Right cardiac atrium (tissue), 5 donors: ENCODE results near the gene SLC25A12. TPM values are rescaled to one million over a fixed set of nuclear protein-coding genes. Genes with fewer than 3 reads are reported as not detected.
A peak's percentile ranks its signal among the peaks of the same experiment; 100 is the strongest.

Source experiments
- ATAC-seq, 2 donors: fragments of 200-7000 bp; cut with Tn5 transposase; one replicate each; pipeline versions ENCODE4 v1.8.0 to v1.9.1; 2020; ENCODE audit warnings: moderate library complexity in 2 of 2, mild to moderate bottlenecking in 1 of 2
- DNase-seq, 3 donors: peaks; one replicate each; pipeline ENCODE4 v3.0.0-alpha.2; 2020
- H3K27ac ChIP-seq: one replicate; pipeline ENCODE4 v1.5.1; 2013; ENCODE audit warnings: mild to moderate bottlenecking, low read length, control low read depth, moderate library complexity
- H3K27me3 ChIP-seq: one replicate; pipeline ENCODE4 v1.6.1; 2013; ENCODE audit not compliant: control insufficient read depth, insufficient read depth
- H3K4me1 ChIP-seq: one replicate; pipeline ENCODE4 v1.6.1; 2013; ENCODE audit warnings: low read length; ENCODE audit not compliant: control insufficient read depth, insufficient read depth
- H3K4me3 ChIP-seq: one replicate; pipeline ENCODE4 v1.5.1; 2013; ENCODE audit warnings: low read length, control low read depth
- H3K9me3 ChIP-seq: one replicate; pipeline ENCODE4 v1.6.1; 2013; ENCODE audit warnings: low read length; ENCODE audit not compliant: control insufficient read depth
- WGBS: extraction: QIAGEN DNeasy Blood & Tissue Kit; methylation state at CpG from one replicate; pipeline ENCODE4 v1.1.7; 2013; 5-methylcytosine and 5-hydroxymethylcytosine counted together
- intact Hi-C, 4 donors: fragments of 100-400 bp; cut with DNase I; formaldehyde crosslinking; loops; one replicate each; pipeline versions ENCODE4 v1.11.0 to v1.14.0; 2022 to 2023
- polyA plus RNA-seq: library from polyadenylated mRNA; stranded (reverse); fragments of 200-250 nt; gene quantifications from one replicate; pipeline ENCODE4 v1.2.3, GENCODE V29; 2013
- total RNA-seq, 4 donors: library from RNA; stranded (reverse); fragmentation: NEBNext Ultra II Directional; extraction: Animal tissue kit (Norgen Biotek cat#: 25700); gene quantifications; one replicate each; pipeline ENCODE4 v1.2.1, GENCODE V29; 2021
- donor health status: healthy with polysubstance abuse.
- donor health status: DM: no; HTN: yes; CAD: no.
- donor health status: DM: no; HTN: no; CAD: no.
- donor health status: DM: no; HTN: yes; CAD: no; lungs with severe emphysema.
- donor health status: DM: yes; HTN: yes; CAD: no.

SLC25A12 gene
- total and polyA plus RNA-seq, 5 donors = 74.2 to 122 (median 99.4) TPM

DNA sequence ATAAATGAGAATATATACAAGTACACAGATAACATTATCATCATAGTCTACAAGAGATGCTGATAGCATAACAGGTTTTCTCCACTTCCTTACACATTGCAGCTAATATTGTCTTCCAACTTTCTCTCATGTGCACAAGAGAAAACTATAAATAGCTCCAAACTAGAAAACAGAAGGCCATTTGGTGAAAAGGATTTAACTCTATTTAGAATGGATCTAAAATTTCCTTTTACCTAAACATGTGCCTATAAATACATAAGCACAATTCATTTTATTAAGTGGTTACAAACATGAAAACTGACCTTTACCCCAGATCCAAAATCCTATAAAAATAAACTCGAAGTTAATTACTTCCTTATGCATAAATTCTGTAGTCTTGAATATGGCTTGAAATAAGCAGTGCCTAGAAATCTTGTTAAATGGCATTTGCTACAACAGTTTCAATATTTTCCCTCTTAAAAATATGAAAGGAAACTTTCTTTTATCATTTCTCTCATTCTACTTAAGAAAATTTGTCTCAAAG lies 41.6 kb downstream of the SLC25A12 start:
- no peak for ATAC-seq
- no peaks in the 10 kb centered on the region for H3K9me3 ChIP-seq
- intact Hi-C loops = no loop called here
- no peaks in the 10 kb centered on the region for H3K4me1 ChIP-seq
- H3K27ac ChIP-seq = no peak overlapping the region
- no peaks in the 10 kb centered on the region for H3K27me3 ChIP-seq
- 0% methylated on average over 1 of the region's 1 CpG for WGBS
- DNase-seq = no peak
- no peak overlapping the region for H3K4me3 ChIP-seq

GRCh38 chr2:171847627-171848026 lies 46.4 kb downstream of the SLC25A12 start:
- ATAC-seq = no peak

DNA sequence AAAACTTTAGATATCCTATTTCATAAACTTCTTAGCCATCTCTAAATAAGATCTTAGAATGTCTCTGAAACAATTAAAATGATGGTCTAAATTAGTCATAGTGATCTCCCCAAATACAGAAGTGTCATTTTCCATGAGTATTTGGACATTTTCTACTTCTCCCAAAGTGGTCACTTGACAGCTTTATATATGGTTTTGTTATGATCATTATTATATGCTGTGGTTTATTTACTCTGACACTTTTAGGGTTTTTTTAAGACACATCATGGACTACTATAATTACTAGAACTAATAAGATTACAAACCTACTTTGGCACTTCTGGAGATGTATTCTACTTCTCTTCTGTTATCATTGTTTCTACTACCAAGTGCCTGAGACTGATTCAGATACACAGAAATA lies 47.1 kb downstream of the SLC25A12 start:
- Histone ChIP-seq H3K9me3 (no peaks in the 10 kb centered on the region), H3K27ac (no peak overlapping the region), H3K27me3 (no peaks in the 10 kb centered on the region), H3K4me1 (no peaks in the 10 kb centered on the region), H3K4me3 (no peak overlapping the region)
- DNase-seq (no peak), ATAC-seq (no peak)
- intact Hi-C loops = no loop called here

More at GRCh38 chr2:171847627-171848026, 46.4 kb downstream of the SLC25A12 start:
- Histone ChIP-seq H3K27ac (no peak overlapping the region), H3K4me3 (no peak overlapping the region), H3K4me1 (no peaks in the 10 kb centered on the region), H3K27me3 (no peaks in the 10 kb centered on the region), H3K9me3 (no peaks in the 10 kb centered on the region)
- 65% methylated on average over 2 of the region's 2 CpGs for WGBS
- intact Hi-C loops = no loop called here
- DNase-seq = no peak

DNA sequence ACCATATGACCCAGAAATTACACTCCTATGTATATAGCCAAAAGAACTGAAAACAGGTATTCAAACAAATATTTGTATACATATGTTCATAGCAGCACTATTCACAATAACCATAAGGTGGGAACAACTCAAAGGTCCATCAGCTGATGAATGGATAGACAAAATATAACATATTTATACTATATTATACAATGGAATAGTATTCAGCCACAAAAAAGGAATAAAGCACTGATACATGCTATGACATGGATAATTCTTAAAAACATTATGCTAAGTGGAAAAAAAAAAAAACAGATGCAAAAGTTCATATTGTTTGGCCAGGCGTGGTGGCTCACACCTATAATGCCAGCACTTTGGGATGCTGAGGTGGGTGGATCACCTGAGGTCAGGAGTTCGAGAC lies 52.0 kb downstream of the SLC25A12 start:
- Histone ChIP-seq H3K4me3 (no peak overlapping the region), H3K9me3 (no peaks in the 10 kb centered on the region), H3K4me1 (no peaks in the 10 kb centered on the region), H3K27me3 (no peaks in the 10 kb centered on the region), H3K27ac (no peak overlapping the region)
- DNase-seq (no peak), ATAC-seq (no peak)
- intact Hi-C loops = no loop called here
- WGBS = 100% methylated on average over 2 of the region's 2 CpGs

- 0% methylated on average over 2 of the region's 2 CpGs for WGBS
- Histone ChIP-seq H3K27ac (no peak overlapping the region), H3K4me1 (no peaks in the 10 kb centered on the region), H3K9me3 (no peaks in the 10 kb centered on the region), H3K27me3 (no peaks in the 10 kb centered on the region), H3K4me3 (no peak overlapping the region)
- ATAC-seq = peak; percentile 74 to 90
- no peak for DNase-seq
- intact Hi-C loops = no loop called here
These were observed 56.3 kb downstream of the SLC25A12 start for GRCh38 chr2:171837736-171838135.

DNA sequence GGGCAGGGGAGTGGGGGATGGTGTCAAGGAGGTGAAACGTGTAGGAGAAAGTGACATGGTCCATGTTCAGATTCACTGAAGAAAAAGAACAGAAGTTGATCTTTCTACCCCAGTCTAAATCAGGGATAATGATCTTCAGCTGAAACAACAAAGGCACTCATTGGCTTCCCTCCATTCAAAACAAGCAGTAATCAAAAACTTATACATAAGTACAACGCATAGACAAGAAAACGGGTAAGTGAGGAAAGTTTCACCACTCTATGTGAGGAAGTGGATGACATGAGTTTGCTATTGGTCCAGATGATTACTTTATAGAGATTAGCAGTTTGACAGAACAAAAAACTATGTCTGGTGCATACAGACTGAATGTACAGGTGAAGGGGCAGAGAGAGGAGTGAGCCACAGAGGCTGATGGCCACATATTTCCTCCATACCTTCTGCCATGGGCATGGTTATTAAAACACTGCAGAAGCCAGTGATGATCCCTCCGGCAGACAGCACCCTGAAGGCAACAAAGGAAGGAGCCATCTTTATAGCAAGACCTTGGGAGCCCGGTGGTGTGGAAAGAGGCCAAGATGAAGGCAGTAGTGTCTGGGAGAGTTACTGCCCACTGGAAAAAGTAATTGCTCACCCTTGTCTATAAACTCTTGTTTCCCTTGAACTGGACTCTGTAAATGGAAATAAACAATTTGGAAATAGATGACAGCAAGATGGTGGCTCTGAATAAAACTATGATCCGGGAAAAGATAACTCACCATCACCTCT lies 57.7 kb downstream of the SLC25A12 start:
- no peak for ATAC-seq
- H3K27ac ChIP-seq = no peak overlapping the region
- H3K9me3 ChIP-seq = no peaks in the 10 kb centered on the region
- intact Hi-C loops = no loop called here
- H3K27me3 ChIP-seq = no peaks in the 10 kb centered on the region
- H3K4me1 ChIP-seq = no peaks in the 10 kb centered on the region
- no peak for DNase-seq
- no peak overlapping the region for H3K4me3 ChIP-seq
- WGBS = 82% methylated on average over 6 of the region's 6 CpGs

DNA sequence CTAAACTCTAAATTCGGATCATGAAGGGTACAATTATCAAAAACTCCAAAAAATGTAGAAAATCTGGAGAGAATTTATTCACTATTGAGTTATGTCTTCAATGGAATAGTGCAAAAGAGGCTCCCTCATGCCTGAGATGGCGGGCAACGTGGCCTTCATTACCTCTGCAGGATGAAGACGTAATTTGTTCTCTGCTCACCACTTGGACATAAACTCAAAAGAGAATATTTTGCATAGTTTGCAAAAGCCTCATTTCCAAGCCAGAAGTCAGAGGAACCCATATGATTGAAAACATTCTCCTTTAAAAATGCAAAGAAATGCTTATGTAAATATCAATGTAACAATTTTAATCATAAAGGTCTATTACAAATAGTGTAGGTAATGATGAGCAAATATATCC lies 58.7 kb downstream of the SLC25A12 start:
- WGBS = 92% methylated on average over 4 of the region's 4 CpGs
- Histone ChIP-seq H3K27ac (no peak overlapping the region), H3K4me1 (no peaks in the 10 kb centered on the region), H3K4me3 (no peak overlapping the region), H3K27me3 (no peaks in the 10 kb centered on the region), H3K9me3 (no peaks in the 10 kb centered on the region)
- DNase-seq (no peak), ATAC-seq (no peak)
- intact Hi-C loops = no loop called here

DNA sequence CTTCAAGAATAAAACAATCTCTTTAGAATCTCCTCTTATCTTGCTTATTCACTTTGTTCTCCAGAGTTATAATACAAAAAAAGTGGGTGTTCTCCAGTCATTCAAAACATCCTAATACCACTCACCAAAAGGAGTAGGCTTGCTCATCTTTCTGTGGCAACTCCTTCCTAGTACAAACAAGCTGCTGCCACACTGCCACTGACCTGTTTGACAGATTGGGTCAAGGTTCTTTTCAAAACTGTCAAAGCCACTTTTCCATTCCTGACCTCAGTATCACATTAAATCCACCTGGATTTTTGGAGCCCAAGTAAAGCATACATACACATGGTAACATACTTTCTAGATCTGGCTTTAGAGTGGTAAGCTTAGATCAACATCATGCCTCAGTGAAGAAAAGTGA lies 59.8 kb downstream of the SLC25A12 start:
- no peaks in the 10 kb centered on the region for H3K4me1 ChIP-seq
- no peaks in the 10 kb centered on the region for H3K27me3 ChIP-seq
- no peaks in the 10 kb centered on the region for H3K9me3 ChIP-seq
- no peak overlapping the region for H3K27ac ChIP-seq
- no peak overlapping the region for H3K4me3 ChIP-seq
- intact Hi-C loops = no loop called here
- no peak for ATAC-seq
- DNase-seq = no peak

GRCh38 chr2:171832489-171832888 lies 61.6 kb downstream of the SLC25A12 start:
- intact Hi-C loops = no loop called here
- H3K4me3 ChIP-seq = no peak overlapping the region
- H3K9me3 ChIP-seq = no peaks in the 10 kb centered on the region
- H3K27ac ChIP-seq = no peak overlapping the region
- ATAC-seq (no peak), DNase-seq (no peak)
- H3K27me3 ChIP-seq = no peaks in the 10 kb centered on the region
- H3K4me1 ChIP-seq = no peaks in the 10 kb centered on the region

- ATAC-seq (no peak), DNase-seq (no peak)
- Histone ChIP-seq H3K4me1 (no peaks in the 10 kb centered on the region), H3K4me3 (no peak overlapping the region), H3K27ac (no peak overlapping the region), H3K27me3 (no peaks in the 10 kb centered on the region), H3K9me3 (no peaks in the 10 kb centered on the region)
- WGBS = 91% methylated on average over 3 of the region's 3 CpGs
- intact Hi-C loops = no loop called here
These were observed 64.0 kb downstream of the SLC25A12 start for GRCh38 chr2:171830039-171830438.

DNA sequence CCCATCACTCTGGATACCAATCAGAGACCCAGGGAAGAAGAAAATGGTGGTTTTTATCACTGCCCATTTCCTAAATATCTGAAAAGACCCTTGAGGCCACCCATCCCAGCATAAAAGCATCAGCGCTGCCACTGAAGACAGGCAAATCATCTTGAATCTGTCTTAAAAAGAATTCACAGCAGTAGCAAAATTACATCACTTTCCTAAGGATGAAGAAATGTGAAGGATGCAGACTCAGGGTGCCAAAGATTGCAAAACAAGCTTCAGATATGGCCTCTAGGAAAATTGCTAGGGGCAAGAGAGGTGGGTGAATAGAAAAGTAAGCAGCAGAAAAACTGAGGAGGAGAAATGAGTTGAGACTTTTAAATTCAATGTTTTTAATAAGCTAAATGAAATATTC lies 70.0 kb downstream of the SLC25A12 start:
- intact Hi-C loops = no loop called here

More for the DNA sequence above, 70.0 kb downstream of the SLC25A12 start:
- ATAC-seq (peak; percentile 50 to 69), DNase-seq (no peak)
- Histone ChIP-seq H3K9me3 (no peaks in the 10 kb centered on the region), H3K4me3 (no peak overlapping the region), H3K27ac (no peak overlapping the region), H3K4me1 (peaks cover 1% of the 10 kb centered on the region), H3K27me3 (no peaks in the 10 kb centered on the region)
- WGBS = 73% methylated on average over 1 of the region's 1 CpG
